ENCODE data around the gene CLEC7A.
A peak's percentile ranks its signal among the peaks of the same experiment; 100 is the strongest.

Gene CLEC7A

DNA sequence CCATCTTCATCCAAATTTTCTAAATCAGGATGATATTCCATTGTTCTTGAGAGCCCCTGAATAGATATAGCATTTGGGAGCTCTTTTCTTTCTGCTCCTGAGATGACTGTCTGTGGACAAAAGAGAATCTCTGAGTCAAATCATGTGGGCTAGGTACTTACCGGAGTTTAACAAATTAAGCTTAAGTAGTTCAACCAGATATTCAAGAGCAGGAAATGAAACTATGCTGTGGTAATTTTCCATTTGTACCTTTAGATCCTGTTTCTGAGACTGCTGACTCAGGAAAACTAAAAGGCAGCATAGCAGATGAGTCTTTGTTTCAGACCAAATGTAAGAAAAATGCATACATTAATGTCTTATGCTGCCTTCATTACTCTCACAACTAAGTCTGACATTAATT, at the start of gene CLEC7A:
CLEC7A (minus strand) TSS at position 158 of the 400 bp plus-strand sequence; CDS start at position 41, 117 bp downstream.
- DNase-seq (ENCODE audit: low read depth in 2 of 2) = no peak

DNA sequence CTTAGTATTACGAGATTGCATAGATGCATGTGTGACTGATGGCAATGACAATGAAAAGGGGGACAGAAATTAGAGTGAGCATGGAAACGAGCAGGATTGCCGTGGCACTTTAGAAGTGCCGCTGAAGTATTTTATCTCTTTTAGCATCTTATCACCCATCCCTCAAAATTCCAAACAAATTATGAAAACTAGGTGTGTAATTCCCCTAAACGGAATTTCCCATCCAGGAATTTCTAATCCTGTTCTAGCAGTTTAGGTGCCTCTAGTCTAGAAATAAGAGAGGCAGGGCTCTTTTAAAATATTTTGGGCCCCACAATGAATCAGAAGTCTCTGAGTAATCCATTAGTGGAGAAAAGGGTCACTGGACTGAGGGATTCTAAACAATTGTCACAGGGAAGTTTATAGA, 49.8 kb upstream of the CLEC7A start:
- no peak for DNase-seq (ENCODE audit: low read depth in 2 of 2)

DNA sequence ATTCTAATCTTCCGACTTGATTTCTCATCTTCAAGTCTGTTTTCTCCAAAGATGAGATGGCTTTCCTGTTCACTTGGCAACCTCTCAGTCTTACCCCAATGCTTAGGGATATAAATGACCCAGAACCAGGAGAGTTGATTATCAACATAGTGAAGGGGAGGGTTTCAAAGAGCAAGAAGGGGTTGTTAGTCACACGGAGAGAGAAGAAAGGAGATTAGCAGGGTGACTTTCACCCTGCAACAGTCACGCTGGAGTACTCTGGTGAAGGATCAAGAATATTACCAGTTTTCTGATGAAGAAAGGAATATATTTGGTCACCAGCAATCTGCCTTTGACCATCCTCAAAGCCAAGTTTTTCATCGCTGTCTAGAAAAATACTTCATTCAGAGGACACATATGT, 48.8 kb upstream of the CLEC7A start, which contains the start of gene TMEM52B:
TMEM52B (plus strand) TSS at position 212 of the 400 bp plus-strand sequence. CDS start 543 bp downstream, outside the sequence.
- DNase-seq (ENCODE audit: low read depth in 2 of 2) = no peak

DNA sequence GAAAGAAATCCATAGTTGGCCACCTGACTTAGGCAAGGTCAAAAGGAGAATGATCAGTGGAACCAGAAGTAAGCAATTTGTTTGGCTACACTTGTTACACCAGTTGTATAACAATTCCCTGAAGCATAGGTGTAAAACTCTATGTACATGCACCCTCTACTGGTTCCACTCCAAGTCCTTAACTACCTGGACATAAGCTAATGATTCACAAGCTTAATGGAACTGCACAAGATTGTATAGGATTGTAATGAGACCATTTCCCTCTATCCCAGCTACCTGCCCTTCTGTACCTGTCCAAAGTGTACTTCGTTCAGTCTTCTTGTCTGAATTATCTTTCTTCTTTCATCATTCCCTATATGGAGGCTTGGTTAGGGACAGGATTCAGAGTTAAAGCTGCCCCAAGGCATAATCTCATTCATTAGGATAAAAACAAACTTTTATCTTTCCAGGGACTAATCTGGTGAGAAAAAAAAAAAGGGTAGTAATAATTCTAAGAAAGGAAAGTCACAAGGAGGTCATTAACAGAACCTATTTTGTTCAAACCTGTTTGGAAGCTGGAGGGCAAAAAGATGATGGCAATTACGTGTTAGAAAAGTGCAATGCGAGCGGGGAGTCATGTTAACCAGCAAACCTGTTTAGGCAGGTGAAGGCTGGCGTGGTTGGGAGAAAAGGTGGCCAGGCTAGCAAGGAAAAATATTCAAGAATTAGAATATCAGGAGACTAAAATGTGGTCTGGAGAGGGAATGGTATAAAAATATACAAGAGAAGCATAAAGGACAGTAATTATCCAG, 46.0 kb upstream of the CLEC7A start:
- no peak for DNase-seq (ENCODE audit: low read depth in 2 of 2)

DNA sequence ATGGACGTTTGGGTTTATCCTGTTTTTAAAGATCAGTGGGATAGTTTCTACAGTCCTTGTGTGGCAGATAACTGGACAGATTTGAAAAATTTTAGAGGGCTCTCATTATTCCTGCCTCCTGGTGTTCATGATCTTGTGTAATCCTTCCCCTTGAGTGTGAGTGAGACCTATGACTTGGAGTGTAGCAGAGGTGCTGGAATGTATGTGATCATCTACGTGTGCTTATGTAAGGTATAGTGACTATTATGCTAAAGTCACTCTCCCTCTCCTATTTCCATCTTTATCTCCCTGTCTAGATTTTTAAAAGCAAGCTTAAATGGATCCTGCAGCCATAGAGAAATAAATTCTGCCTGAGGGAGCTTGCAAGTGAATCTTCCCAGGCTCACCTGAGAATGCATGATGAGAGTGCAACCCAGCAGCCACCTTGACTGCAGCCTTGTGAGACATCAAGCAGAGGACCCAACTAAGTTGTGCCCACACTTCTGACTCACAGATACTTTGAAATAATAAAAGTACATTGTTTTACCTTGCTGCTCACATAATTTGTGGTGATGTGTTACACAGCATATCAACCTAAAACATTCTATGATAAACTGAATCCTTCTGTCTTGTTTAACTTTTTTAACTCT, 45.1 kb upstream of the CLEC7A start:
- no peak for DNase-seq (ENCODE audit: low read depth in 2 of 2)

DNA sequence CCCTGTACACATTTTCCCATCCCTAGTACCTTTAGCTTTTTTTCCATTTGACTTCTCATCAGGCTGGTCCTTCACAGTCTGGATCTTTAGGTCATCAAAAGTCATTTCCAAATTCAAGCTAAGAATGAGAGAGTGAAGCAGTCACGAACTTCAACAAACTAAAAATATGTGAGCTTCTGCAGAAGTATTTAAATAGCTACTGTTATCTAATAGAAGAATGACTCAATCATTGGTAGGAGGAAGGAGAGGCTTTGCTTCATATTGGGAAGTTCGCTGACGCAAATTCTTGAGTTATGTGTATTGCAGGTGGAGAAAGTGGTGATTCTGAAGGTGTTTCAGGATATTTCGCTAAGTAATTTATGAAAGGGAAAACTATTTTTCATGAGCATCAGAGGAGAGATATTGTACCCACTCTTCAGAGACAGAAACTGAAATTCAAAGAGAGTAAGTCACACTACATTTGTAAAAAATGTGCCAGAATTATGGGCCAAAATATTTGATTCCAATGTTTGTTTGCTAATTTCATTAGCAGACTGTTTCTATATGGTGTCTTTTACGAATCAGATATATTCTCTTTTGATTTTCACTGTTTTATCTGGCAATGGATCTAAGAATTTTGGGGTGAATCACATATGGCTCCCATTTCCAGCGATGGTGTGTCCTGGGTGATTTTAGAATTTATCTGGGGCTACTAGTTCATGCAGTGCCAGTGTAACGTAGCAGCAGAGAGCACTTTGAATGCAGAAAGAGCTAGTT, 42.2 kb upstream of the CLEC7A start, which contains the start of gene OLR1:
OLR1 (minus strand) TSS at position 160 of the 756 bp plus-strand sequence; CDS start at position 105, 55 bp downstream.
- DNase-seq (ENCODE audit: low read depth in 2 of 2) = no peak

DNA sequence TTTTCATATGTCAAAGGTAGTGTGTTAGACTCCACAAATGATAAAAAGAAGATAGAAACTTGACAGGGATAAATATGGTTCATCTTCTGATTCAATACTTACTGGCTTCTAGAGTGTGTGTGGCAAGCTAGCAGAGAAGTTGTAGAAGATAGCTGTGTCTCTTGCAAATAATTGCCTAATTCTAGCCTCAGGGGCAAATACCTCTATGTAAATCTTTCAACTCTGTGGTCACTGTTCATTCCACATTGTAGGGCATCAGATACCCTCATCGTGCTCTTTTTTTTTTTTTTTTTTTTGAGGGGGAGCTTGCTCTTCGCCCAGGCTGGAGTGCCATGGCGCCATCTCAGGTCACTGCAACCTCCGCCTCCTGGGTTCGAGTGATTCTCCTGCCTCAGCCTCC, 40.2 kb upstream of the CLEC7A start:
- no peak for DNase-seq (ENCODE audit: low read depth in 2 of 2)

DNA sequence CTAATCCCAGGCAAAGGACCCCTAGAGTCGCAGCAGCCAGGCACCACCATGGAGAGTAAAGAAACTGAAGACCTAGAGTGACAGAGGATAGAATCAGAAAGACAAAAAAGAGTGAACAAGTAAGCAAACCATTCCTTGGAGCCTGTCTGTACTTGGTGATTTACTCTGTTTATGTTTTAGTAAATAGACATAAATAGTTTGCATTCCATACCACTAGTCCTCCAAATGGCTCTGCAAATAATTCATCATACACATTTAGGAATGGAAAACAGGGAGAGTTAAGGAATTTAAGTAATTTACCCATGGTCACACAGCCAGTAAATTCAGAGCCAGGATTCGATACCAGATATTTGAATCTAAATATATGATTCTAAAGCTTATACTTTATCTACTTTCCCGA, 39.1 kb upstream of the CLEC7A start:
- DNase-seq (ENCODE audit: low read depth in 2 of 2) = no peak

DNA sequence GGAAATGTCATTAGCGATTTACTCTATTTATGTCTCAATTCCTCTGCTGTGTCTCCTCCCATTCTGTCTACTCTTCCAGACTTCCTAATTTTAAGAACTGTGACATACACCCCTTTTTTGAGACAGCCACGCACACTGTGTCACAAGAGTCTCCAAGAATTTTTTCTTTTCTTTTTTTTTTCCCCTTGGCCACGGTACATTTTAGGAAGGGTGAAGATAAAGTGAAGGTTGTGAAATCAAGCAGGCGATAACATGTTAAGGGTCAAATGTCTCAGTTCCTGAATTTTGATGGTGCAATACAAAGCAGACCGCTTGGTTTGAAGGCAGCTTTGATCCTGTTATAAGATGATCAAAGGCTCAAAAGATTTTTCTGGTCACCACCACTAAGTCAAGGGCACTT, 37.6 kb upstream of the CLEC7A start:
- no peak for DNase-seq (ENCODE audit: low read depth in 2 of 2)

DNA sequence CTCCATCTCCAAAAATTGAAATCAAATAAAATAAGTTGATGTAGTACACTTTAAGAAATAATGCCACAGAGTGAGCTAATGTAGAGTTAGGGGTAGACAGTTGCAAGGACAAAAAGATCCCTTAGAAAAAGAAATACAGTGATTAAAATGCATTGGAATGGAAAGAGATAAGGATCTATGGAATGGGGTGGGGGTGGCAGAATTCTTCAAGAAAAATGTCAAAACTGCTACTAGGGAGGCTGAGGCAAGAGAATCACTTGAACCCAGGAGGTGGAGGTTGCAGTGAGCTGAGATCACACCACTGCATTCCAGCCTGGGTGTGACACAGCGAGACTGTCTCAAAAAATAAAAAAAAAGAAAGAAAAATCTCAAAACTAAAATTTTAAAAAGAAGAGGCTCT, 35.4 kb upstream of the CLEC7A start:
- DNase-seq (ENCODE audit: low read depth in 2 of 2) = no peak

DNA sequence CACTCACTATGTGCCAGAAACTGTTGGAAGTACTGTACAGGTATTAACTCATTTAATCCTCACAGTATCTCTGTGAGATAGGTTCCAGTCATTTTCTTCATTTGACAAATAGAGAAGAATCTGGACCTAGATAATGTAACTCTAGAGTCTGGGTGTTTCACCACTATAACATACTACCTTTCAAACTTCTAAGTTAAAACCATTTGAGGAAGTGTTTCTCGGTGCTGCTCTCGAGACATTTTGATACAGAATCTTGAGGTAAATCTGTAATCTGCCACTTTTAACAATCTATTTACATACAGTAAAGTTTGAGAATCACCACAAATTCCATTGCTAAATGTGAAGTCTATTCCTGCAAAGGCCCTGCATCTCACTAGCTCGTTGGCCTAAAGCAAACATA, 33.1 kb upstream of the CLEC7A start:
- DNase-seq (ENCODE audit: low read depth in 2 of 2) = no peak

DNA sequence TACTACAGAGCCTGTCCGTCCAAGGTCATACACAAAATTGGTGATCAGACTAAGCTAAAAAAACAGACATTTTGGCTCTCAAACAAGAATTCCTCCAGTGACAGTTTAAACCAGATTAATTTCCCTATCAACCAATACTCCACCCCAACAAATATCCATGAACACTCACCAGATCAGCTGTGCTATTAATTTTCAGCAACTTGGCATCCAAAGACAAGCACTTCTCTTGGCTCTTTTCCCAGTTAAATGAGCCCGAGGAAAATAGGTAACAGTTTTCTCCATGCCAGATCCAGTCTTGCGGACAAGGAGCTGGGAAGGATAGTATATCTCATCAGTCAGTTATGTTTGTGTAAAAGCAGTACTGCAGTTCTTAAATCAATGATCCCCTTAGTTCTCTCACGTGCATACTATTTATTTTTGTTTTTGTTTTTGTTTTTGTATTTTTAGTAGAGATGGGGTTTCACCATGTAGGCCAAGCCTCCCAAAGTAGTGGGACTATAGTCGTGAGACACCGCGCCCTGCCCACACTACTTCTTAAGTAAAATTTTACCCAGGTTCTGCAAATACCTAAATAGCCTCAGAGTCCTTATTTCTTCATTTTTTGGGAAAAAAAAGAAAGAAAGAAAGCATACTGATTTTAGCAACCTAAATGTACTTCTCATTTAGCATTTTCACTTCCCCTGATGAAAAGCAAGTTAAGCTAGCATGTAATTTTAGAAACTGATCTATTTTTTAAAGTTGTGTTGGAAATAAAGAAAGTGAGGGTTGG, 30.8 kb upstream of the CLEC7A start:
- DNase-seq (ENCODE audit: low read depth in 2 of 2) = no peak

DNA sequence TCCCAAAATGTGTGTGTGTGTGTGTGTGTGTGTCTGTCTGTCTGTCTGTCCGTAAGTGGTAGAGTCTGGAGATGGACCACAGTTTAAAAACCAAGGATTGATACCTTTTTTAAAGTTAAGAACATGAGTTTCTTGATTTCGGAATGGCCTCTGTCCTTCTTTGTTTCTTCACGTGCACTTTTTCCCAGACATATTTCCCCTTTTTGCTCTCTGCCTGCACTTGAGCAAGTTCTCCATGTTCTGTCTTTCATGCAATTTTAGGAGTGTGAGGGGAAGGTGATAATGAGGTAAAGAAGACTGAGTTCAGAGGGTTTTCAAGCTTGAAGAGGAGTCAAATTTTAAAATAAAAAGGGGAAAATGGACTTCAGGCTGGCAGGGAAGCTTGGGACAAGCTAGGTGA, 29.3 kb upstream of the CLEC7A start:
- DNase-seq (ENCODE audit: low read depth in 2 of 2) = no peak

DNA sequence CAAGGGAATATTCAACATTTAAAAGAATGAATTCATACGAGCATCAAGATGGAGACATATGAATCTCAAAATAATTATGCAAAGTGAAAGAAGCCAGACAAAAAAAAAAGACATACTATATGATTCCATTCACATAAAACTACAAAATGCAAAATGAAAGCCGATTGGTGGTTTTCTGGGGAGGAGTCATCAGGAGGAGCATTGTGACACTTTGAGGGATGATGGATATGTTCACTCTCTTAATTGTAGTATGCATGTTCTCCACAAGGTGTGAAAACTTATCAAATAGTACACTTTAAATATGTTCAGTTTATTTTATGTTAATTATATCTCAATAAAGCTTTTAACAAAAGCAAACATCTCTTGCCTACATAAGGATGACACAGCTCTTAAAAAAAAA, 28.4 kb upstream of the CLEC7A start:
- no peak for DNase-seq (ENCODE audit: low read depth in 2 of 2)

DNA sequence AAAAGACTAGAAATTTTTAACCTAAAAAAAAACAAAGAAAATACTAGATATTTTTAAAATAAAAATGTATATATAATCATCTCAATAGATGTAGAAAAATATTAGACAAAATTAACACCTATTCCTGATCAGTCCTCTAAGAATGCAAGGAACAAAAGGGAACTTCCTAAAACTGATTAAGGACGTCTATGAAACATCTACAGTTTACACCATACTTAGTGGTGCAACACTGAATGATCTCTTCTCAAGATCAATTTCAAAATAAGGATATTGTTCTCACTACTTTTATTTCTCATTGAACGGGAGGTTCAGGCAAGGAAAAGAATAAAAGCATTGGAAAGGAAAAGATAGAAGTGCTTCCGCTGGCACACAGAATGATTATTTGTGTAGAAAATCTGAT, 26.0 kb upstream of the CLEC7A start:
- DNase-seq (ENCODE audit: low read depth in 2 of 2) = no peak

DNA sequence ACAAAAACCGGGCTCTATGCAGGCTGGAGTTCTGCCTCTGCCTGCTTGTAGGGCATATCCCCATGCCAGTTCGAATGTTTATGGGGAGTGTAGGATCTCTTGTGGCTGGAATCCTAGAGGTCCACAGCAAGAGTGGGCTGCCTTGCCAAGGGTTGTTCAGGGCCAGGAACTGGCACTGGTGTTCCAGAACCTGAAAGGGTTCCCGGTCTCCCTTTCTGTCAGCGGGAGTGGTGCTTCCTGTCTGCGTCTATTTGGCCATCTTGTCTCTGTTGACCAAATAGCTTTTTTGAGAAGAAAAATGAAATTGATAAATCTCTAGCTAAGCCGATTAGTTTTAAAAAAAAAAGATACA, 24.1 kb upstream of the CLEC7A start:
- no peak for DNase-seq (ENCODE audit: low read depth in 2 of 2)

DNA sequence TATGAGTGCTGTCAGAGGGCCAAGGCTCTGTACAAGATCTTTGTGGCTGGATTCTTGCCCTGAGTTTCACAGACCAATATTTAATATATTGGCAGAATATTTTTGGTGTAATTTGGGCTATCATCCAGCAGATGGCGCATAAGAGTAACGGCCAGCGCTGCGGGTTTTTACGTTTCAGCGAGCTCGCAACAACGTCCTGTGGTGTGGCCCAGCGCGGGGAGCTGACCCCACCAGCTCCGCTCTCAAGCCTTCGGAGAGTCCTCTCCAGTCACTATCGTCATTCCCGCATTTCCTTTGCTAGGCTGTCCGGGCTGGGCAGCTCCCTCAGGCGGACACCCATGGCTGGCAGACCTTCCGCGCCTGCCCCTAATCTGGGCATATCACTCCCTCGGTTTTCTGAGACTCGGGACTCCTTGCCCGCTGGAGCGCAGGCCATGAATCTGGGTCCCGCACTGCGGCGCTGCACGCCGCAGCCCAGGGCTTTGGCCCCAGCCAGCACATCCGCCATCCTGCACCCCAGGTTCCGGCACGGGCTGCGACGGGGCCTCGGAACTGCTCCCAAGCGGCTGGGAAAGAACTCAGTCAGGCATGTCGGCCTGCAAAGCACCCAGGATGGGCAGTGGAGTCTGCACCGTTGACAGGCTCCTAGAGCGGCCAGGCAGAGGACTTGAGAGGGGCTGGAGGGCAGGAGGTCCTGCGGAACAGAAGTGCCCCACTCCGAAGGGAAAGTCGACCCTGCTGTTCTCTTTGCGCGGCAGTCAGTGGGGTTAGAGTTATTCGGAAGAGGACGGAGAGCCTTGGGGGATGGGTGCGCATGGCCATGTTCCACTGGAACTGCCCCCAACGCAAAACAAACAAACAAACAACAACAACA, 23.5 kb upstream of the CLEC7A start:
- DNase-seq (ENCODE audit: low read depth in 2 of 2) = peak; percentile 5 to 19

DNA sequence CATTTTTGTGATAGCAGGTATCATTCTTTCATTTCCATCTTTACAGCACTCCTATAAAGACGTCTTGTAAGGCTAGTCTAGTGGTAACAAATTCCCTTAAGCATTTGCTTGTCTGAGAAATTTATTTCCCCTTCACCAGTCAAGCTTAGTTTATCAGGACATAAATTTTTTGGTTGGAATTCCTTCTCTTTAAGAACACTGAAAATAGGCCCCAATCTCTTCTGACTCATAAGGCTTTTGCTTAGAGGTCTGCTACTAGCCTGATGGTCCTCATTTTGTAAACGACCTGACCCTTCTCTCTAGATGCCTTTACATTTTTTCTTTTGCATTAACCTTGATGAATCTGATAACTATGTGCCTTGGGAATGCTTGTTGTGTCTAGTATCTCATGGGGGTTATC, 21.6 kb upstream of the CLEC7A start:
- no peak for DNase-seq (ENCODE audit: low read depth in 2 of 2)

DNA sequence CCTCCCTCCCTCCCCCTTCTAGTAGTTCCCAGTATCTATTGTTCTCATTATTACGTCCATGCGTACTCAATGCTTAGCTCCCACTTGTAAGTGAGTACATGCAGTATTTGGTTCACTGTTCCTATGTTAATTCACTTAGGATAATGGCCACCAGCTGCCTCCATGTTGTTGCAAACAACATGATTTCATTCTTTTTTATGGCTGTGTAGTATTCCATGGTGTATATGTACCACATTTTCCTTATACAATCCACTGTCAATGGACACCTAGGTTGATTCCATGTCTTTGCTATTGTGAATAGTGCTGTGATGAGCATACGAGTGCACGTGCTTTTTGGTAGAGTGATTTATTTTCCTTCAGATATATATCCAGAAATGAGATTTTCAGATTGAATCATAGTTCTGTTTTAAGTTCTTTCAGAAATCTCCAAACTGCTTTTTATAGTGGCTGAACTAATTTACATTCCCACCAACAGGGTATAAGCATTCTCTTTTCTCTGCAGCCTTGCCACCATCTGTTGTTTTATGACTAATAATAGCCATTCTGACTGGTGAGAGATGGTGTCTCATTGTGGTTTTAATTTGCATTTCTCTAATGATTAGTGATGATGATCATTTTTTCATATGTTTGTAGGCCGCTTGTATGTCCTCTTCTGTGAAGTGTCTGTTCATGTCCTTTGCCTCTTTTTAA, 17.9 kb upstream of the CLEC7A start:
- DNase-seq (ENCODE audit: low read depth in 2 of 2) = no peak

DNA sequence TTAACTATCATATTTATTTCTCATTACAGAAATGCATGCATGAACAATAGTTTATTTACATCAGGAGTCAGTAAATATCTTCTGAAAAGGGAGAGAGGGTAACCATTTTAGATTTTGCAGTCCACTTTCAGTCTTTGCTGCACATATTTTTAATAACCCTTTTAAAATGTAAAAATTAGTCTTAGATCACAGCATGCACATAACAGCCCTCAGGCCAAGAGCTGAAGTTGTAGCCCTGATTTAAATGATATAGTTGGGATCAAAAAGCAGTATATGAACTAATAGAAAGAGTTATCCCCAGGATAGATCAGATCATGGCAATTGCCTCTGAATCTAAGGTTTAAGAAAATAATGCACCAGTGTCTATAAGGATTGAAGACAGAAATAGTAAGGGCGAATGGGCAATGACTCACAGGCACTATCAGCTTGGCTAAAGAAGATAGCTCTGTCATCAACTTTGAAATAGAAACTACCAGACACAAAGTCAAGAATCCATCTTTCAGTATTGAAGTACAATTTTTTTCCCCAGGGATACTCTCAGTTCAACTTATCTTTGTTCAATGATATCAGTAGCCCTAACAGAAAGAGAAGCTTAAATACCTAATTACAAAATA, 13.1 kb upstream of the CLEC7A start:
- no peak for DNase-seq (ENCODE audit: low read depth in 2 of 2)
